Measurements from ENCODE around the gene ACVR1. TPM values are rescaled to one million over a fixed set of nuclear protein-coding genes. Genes with fewer than 3 reads are reported as not detected.

ACVR1 gene
- total and polyA plus RNA-seq, 2 of the 13 experiments (the other 11 are each of a cell fraction or from before 2014, with no cell fraction given): 2.3 to 5.4 TPM

GRCh38 chr2:157893611-157894010 lies 17.5 kb upstream of the ACVR1 start (continued):
- TF ChIP-seq ZNF512 (CRISPR knock-in tag; IDR thresholded peaks at IDR 0.05) (no peak), KDM1A (CRISPR knock-in tag; IDR thresholded peaks at IDR 0.05) (no peak), DPF2 (CRISPR knock-in tag; IDR thresholded peaks at IDR 0.05; ENCODE audit: borderline replicate concordance, low read depth) (no peak), RFX5 (IDR thresholded peaks at IDR 0.05; ENCODE audit: low read depth, low read length) (no peak)

- in situ Hi-C loops (cut with HindIII; ENCODE audit: extremely low pct_ligation_motif_present, low pct_unique_long_range_greater_than_20kb) (no loop called here), intact Hi-C loops (cut with micrococcal nuclease; ENCODE audit: unreplicated experiment) (no loop called here)
- Histone ChIP-seq H3K4me2 (ENCODE audit: low read depth, low read length) (no peak overlapping the region), H3K9me3 (ENCODE audit: low read length) (no peaks in the 10 kb centered on the region), H3K9ac (ENCODE audit: insufficient read depth, low read depth, low read length) (no peak overlapping the region), H3K27me3 (ENCODE audit: control insufficient read depth in 1 of 2, insufficient read depth in 2 of 2, low read length in 2 of 2) (no peaks in the 10 kb centered on the region), H2AFZ (ENCODE audit: low read length) (no peak overlapping the region), H4K20me1 (ENCODE audit: insufficient read depth, low read length) (no peaks in the 10 kb centered on the region), H3K36me3 (replicated peaks in 1 of 2; ENCODE audit: control insufficient read depth in 1 of 2, insufficient read depth in 2 of 2, low read length in 2 of 2) (no peaks in the 10 kb centered on the region), H3K4me1 (ENCODE audit: insufficient read depth, low read length) (no peaks in the 10 kb centered on the region), H3K79me2 (ENCODE audit: insufficient read depth, low read length) (no peaks in the 10 kb centered on the region), H3K4me3 (replicated peaks in 1 of 3; ENCODE audit: insufficient read depth in 1 of 3, low read depth in 2 of 3, low read length in 3 of 3) (no peak overlapping the region), H3K27ac (ENCODE audit: extremely low read length, insufficient read depth, low read length) (no peak overlapping the region)
- WGBS (ENCODE audit: low lambda C conversion rate): 32% methylated on average over 1 of the region's 1 CpG
- no peak for DNase-seq (ENCODE audit: low spot score)
- no peak for FAIRE-seq
- CTCF ChIA-PET (ENCODE audit: low intra/inter-chr PET ratio, low total read pairs): no interaction called here
- no TSS peak for BruUV-seq (replicated peaks)
- POLR2A ChIA-PET: no interaction called here
- no peak for ATAC-seq
- TF ChIP-seq SKI (IDR thresholded peaks at IDR 0.05; ENCODE audit: partially characterized antibody) (no peak), HMGXB3 (CRISPR knock-in tag; IDR thresholded peaks at IDR 0.05; ENCODE audit: borderline replicate concordance) (no peak), ZHX1 (CRISPR knock-in tag; IDR thresholded peaks at IDR 0.05; ENCODE audit: low read depth) (no peak), SMARCC2 (IDR thresholded peaks at IDR 0.05) (no peak), THAP7 (CRISPR knock-in tag; IDR thresholded peaks at IDR 0.05) (no peak), ZNF343 (CRISPR knock-in tag; IDR thresholded peaks at IDR 0.05) (no peak), CREM (IDR thresholded peaks at IDR 0.05) (no peak), CREM (CRISPR knock-in tag; IDR thresholded peaks at IDR 0.05) (no peak), ZNF749 (CRISPR knock-in tag; IDR thresholded peaks at IDR 0.05; ENCODE audit: borderline replicate concordance) (no peak), KDM5B (CRISPR knock-in tag; IDR thresholded peaks at IDR 0.05; ENCODE audit: borderline replicate concordance) (no peak)
Observed at GRCh38 chr2:157891643-157892041, 15.5 kb upstream of the ACVR1 start.
